Subcutaneous adipose tissue (tissue), 4 donors: ENCODE results near the gene SUMF1. TPM values are rescaled to one million over a fixed set of nuclear protein-coding genes. Genes with fewer than 3 reads are reported as not detected.

ENCODE experiments used
- total RNA-seq, 4 donors: library from RNA; depleted of rRNA; stranded (reverse); fragments of >200 nt; gene quantifications; one replicate each; pipeline ENCODE4 v1.1.0, GENCODE V29; 2016
- TF ChIP-seq, protein P1 (sequence below): fragments of 450-650 bp; IDR thresholded peaks from one replicate; pipeline ENCODE4 v1.5.1; 2016; ENCODE audit warnings: low read depth, mild to moderate bottlenecking, control low read depth, antibody characterized with exemption, moderate library complexity

SUMF1 gene
- total RNA-seq, 4 donors from 2014 or later = 44.3 to 102 (median 68.5) TPM

DNA sequence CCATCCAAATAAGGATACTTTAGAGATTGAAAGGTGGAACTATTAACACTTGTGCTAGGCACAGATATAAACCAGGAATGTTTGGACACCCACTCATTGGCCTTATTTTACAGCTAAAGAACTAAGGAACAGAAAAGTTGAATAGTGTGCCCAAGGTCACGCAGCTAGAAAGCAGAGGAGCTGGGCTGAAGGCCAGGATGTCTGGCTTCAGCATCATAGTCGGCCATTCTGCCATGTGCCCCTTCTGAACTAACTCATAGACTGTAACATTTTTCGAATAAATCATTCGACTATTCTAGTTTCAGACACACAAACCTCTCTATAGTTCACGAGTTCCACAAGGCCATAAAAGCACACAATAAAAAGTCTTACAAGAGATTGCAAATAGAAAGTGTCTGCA lies 71.1 kb downstream of the SUMF1 start:
- TF ChIP-seq, protein P1, sequence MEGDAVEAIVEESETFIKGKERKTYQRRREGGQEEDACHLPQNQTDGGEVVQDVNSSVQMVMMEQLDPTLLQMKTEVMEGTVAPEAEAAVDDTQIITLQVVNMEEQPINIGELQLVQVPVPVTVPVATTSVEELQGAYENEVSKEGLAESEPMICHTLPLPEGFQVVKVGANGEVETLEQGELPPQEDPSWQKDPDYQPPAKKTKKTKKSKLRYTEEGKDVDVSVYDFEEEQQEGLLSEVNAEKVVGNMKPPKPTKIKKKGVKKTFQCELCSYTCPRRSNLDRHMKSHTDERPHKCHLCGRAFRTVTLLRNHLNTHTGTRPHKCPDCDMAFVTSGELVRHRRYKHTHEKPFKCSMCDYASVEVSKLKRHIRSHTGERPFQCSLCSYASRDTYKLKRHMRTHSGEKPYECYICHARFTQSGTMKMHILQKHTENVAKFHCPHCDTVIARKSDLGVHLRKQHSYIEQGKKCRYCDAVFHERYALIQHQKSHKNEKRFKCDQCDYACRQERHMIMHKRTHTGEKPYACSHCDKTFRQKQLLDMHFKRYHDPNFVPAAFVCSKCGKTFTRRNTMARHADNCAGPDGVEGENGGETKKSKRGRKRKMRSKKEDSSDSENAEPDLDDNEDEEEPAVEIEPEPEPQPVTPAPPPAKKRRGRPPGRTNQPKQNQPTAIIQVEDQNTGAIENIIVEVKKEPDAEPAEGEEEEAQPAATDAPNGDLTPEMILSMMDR = no peak

GRCh38 chr3:4395448-4395847 lies 71.6 kb downstream of the SUMF1 start:
- TF ChIP-seq, protein P1 = no peak

DNA sequence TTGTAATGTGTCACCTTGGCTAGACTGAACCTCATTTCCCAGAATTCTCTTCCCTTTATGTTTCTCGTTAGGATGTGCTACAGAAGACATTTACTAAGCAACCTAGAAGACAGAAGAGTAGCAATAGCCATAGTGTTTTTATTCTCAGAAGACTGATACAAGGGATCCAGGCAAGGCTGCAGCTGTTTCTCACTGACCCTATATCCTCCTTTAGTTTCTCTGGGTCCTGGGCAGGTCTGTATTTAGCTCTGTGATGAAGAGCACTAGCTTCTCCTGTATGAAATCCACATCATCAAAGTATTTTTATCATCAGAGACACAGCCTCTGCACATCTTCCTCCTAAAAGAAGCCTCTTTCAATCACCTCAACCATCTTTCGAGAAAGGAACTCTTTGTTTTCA lies 72.5 kb downstream of the SUMF1 start:
- TF ChIP-seq, protein P1 = no peak

GRCh38 chr3:4394048-4394447 lies 73.0 kb downstream of the SUMF1 start:
- TF ChIP-seq, protein P1 = no peak

GRCh38 chr3:4392992-4393391 lies 74.1 kb downstream of the SUMF1 start:
- TF ChIP-seq, protein P1 = no peak

DNA sequence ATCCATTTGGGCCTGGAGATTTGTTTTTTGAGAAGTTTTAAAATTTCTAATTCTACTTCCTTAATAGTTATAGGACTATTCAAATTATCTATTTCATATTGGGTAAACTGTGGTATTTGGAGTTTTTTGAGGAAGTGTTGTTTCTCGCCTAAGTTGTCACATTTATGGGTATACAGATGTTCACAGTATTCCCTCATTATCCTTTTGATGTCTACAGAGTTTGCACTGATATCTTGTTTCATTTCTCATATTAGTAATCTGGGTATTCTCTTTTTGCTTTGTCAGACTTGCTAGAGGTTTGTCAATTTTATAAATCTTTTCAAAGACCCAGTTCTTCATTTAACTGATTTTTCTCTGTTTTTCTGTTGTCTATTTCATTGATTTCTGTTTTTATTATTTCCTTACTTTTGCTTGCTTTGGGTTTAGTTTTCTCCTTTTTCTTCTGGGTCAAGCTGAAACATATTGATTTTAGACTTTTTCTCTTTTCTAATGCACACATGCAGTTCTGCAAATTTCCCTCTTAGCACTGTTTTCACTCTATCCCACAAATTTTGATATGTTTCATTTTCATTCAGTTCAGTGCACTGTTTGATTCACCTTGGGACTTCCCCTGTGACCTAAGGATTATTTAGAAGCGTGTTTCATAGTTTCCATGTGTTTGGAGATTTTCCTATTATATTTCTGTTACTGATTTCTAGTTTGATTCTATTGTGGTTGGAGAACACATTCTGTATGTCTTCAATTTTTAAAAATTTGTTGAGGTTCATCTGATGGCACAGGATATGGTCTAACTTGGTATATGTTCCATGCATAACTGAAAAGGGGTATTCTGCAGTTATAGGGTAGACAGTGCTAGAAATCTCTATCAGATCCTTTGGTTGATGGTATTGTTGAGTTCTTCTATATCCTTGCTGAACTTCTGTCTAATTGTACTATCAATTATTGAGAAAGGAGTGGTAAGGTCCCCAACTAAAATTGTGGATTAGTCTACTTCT lies 79.6 kb downstream of the SUMF1 start:
- TF ChIP-seq, protein P1 = no peak

DNA sequence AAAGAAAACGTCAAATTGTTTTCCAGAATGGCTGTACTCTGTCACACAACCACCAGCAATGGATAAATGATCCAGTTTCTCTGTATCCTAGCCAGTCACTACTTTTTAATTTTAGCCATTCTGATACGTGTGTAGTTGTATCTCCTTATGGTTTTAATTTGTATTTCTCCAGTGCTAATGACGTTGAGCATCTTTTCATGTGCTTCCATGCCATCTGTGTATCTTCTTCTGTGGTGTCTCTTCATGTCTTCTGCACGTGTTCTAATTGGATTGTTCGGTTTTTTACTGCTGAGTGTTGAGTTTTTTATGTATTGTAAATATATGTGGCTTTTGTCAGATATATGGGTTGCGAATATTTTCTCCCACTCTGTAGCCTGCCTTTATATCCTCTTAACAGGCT lies 81.9 kb downstream of the SUMF1 start:
- TF ChIP-seq, protein P1 = no peak
